Measurements from ENCODE around the gene ADARB2.
A peak's percentile ranks its signal among the peaks of the same experiment; 100 is the strongest.

The ADARB2 gene

GRCh38 chr10:1499359-1499957 is 237.9 kb downstream of the ADARB2 start:
- no peak for DNase-seq (ENCODE audit: low read depth, low spot score)

- DNase-seq (ENCODE audit: low read depth, low spot score), result no peak
Observed at GRCh38 chr10:1498746-1499358, 238.5 kb downstream of the ADARB2 start.

GRCh38 chr10:1495915-1496517 is 241.3 kb downstream of the ADARB2 start:
- no peak for DNase-seq (ENCODE audit: low read depth, low spot score)

- DNase-seq (ENCODE audit: low read depth, low spot score), result no peak
Observed at GRCh38 chr10:1492641-1493040, 244.7 kb downstream of the ADARB2 start.

- DNase-seq (ENCODE audit: low read depth, low spot score), result no peak
Observed at GRCh38 chr10:1491901-1492300, 245.4 kb downstream of the ADARB2 start.

GRCh38 chr10:1489801-1490200 is 247.5 kb downstream of the ADARB2 start:
- no peak for DNase-seq (ENCODE audit: low read depth, low spot score)

- no peak for DNase-seq (ENCODE audit: low read depth, low spot score)
Observed at GRCh38 chr10:1488970-1489548, 248.3 kb downstream of the ADARB2 start.

GRCh38 chr10:1486841-1487687 is 250.3 kb downstream of the ADARB2 start:
- no peak for DNase-seq (ENCODE audit: low read depth, low spot score)

GRCh38 chr10:1485357-1485756 is 252.0 kb downstream of the ADARB2 start:
- DNase-seq (ENCODE audit: low read depth, low spot score), result no peak

- no peak for DNase-seq (ENCODE audit: low read depth, low spot score)
Observed at GRCh38 chr10:1483826-1484225, 253.5 kb downstream of the ADARB2 start.

GRCh38 chr10:1483246-1483645 is 254.1 kb downstream of the ADARB2 start:
- no peak for DNase-seq (ENCODE audit: low read depth, low spot score)

- no peak for DNase-seq (ENCODE audit: low read depth, low spot score)
Observed at GRCh38 chr10:1477578-1477977, 259.7 kb downstream of the ADARB2 start.

- DNase-seq (ENCODE audit: low read depth, low spot score), result peak; percentile 17
Observed at GRCh38 chr10:1476455-1476803, 260.9 kb downstream of the ADARB2 start.

- DNase-seq (ENCODE audit: low read depth, low spot score), result no peak
Observed at GRCh38 chr10:1475771-1476454, 261.4 kb downstream of the ADARB2 start.

- DNase-seq (ENCODE audit: low read depth, low spot score), result peak; percentile 59
Observed at GRCh38 chr10:1475098-1475591, 262.2 kb downstream of the ADARB2 start.

GRCh38 chr10:1474376-1475097 is 262.8 kb downstream of the ADARB2 start:
- DNase-seq (ENCODE audit: low read depth, low spot score), result no peak

GRCh38 chr10:1473874-1474273 is 263.5 kb downstream of the ADARB2 start:
- no peak for DNase-seq (ENCODE audit: low read depth, low spot score)

GRCh38 chr10:1472178-1472958 is 265.0 kb downstream of the ADARB2 start:
- no peak for DNase-seq (ENCODE audit: low read depth, low spot score)

- DNase-seq (ENCODE audit: low read depth, low spot score), result no peak
Observed at GRCh38 chr10:1468811-1469210, 268.5 kb downstream of the ADARB2 start.

Measured in ELF-1 (cell line).